ENCODE data around the gene MAD1L1. TPM values are rescaled to one million over a fixed set of nuclear protein-coding genes. Genes with fewer than 3 reads are reported as not detected.
"Not testable (repeated sequence)": the region's sequence is repeated elsewhere in the genome, so short reads cannot be mapped to it uniquely, and the experiment has no call there.

Gene MAD1L1
- total RNA-seq, 4 donors from 2014 or later = 18.4 to 39.1 (median 25.7) TPM

DNA sequence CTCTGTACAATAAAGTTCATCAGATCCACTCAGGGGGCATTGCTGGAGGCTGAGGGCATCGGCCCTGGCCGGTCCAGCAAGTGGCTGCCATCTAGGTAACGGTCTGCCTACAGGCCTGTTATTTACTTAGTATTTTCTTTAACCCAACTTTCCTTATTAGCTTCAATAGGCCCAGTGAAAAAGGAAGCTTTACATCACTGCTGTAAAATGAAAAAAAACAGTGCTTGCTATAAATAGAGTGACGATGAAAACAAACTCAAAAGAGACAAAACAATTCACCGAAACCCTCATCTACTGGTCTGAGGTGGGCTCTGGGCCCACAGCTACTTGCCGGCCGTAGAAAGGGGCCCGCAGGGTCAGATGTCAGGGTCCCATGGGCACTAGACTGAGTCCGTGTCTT is 370.2 kb downstream of the MAD1L1 start:
- DNase-seq (ENCODE audit: low spot score) (no peak), ATAC-seq (ENCODE audit: low FRiP score) (no peak)
- TF ChIP-seq, protein P1, sequence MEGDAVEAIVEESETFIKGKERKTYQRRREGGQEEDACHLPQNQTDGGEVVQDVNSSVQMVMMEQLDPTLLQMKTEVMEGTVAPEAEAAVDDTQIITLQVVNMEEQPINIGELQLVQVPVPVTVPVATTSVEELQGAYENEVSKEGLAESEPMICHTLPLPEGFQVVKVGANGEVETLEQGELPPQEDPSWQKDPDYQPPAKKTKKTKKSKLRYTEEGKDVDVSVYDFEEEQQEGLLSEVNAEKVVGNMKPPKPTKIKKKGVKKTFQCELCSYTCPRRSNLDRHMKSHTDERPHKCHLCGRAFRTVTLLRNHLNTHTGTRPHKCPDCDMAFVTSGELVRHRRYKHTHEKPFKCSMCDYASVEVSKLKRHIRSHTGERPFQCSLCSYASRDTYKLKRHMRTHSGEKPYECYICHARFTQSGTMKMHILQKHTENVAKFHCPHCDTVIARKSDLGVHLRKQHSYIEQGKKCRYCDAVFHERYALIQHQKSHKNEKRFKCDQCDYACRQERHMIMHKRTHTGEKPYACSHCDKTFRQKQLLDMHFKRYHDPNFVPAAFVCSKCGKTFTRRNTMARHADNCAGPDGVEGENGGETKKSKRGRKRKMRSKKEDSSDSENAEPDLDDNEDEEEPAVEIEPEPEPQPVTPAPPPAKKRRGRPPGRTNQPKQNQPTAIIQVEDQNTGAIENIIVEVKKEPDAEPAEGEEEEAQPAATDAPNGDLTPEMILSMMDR (IDR thresholded peaks at IDR 0.05) = no peak

DNA sequence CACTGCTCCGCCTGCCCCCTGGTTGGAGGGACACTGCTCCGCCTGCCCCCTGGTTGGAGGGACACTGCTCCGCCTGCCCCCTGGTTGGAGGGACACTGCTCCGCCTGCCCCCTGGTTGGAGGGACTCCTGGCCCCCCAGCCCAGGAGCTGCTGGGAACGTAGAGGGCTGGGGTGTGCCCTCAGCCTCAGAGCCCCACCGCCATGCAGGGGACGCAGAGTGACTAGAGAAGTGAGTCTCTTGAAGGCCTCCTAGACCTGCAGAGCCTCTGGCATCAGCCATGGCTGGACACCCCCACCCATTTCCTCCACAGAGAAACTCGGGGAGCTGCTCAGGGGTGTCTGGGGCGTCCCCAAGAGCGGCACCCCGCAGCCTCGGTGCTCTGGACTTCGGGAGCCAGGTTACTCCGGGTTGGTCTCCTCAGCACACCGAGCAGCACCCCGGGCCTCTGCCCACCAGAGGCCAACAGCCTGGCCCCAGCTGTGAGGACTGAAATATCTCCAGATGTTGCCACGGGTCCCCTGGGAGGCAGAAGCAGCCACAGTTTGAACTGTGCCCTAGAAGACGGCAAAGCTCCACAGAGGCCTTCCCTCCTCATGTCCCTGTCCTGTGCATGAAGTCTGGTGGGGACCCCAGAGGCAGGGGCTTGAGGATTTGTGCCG is 370.8 kb downstream of the MAD1L1 start:
- ATAC-seq (ENCODE audit: low FRiP score) (no peak), DNase-seq (ENCODE audit: low spot score) (no peak)
- TF ChIP-seq, protein P1 (IDR thresholded peaks at IDR 0.05) = no peak

DNA sequence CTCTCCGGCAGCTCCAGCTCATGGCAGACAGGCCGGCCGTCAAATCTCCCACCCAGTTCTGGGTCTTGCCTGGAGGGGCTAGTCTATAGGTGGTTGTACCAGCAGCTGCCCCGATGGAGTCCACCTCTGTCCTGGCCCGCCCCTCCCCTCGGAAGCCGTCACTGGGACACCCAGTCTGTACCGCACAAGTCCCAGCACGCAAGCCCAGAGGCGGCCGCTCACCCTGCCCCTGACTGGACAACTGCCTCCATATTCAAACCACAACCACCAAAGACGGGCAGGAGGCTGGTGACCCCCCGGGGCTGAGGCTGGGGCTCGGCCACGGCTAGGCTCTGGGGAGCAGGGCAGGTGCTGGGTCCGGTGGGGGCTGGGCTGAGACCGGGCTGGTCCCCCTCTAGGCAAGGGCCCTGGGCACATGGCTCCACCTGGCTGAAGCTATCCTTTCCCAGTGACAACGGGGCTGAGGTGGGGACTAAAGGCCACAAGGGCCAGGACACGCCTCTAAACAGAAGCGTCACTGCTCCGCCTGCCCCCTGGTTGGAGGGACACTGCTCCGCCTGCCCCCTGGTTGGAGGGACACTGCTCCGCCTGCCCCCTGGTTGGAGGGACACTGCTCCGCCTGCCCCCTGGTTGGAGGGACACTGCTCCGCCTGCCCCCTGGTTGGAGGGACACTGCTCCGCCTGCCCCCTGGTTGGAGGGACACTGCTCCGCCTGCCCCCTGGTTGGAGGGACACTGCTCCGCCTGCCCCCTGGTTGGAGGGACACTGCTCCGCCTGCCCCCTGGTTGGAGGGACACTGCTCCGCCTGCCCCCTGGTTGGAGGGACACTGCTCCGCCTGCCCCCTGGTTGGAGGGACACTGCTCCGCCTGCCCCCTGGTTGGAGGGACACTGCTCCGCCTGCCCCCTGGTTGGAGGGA is 371.6 kb downstream of the MAD1L1 start:
- ATAC-seq (ENCODE audit: low FRiP score) = not testable (repeated sequence)

DNA sequence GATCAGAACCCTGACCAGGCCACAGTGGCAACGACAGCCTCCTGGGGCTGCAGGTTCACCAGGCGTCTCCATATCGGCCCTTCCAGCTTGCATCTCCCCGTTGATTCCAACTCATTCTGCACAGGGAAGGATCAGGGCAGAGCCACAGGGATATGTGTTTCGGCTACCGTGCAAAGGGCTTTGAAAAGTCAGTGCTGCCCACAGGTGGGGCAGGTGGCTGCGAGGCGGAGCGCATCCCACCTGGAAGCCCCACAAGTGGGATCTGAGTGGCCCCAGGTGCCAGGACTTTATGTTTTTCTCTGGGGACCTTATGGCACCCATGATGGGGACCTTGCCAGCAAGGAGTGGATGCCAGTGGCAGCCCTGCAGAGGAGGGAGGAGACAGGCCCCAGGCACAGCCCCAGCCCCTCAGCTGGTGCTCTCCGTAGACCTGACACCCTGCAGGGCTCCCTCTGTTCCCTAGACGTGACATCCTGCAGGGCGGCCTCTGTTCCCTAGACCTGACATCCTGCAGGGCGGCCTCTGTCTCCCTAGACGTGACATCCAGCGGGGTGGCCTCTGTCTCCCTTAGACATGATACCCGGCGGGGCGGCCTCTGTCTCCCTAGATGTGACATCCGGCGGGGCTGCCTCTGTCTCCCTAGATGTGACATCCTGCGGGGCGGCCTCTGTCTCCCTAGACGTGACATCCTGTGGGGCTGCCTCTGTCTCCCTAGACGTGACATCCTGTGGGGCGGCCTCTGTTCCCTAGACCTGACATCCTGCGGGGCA is 373.3 kb downstream of the MAD1L1 start:
- TF ChIP-seq, protein P1 (IDR thresholded peaks at IDR 0.05) = no peak
- no peak for DNase-seq (ENCODE audit: low spot score)
- ATAC-seq (ENCODE audit: low FRiP score) = no peak

More for the DNA sequence above, 371.6 kb downstream of the MAD1L1 start:
- not testable (repeated sequence) for DNase-seq (ENCODE audit: low spot score)

DNA sequence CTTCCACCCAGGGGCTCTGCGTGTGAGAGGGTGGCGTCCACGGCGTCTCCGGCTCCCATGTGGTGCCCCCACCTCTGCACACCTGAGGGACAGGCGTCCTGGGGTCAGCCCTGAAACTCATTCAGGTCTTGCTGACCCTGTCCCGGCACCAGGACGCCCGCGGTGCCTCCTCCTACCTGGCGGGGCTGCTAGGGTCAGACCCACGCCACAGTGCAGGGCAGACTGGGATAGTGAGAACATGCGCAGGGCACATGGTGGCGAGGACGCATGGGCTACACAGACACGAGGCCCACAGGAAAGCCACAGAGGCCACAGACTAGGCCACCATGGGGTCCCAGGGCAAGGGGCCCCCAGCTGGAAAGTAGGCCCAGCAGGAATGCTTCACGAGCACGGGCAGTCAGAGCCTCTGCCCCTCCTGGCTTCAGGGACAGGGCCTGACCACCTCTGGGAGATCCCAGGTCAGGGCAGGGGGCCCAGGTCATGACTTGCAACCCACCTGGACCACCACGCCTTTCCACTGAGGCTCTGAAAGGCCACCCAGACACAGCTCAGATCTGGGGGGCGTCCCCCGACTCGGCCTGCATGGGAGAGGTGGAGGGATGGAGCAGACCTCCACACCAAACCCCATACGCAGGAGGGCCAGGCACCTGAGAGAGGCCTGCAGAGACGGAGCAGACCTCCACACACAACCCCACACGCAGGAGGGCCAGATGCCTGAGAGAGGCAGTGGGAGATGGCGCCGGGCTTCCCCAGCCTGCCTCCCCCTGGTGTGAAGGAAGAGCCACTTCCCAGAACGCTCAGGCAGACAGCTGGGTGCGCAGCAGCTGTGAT is 374.1 kb downstream of the MAD1L1 start:
- ATAC-seq (ENCODE audit: low FRiP score) (no peak), DNase-seq (ENCODE audit: low spot score) (no peak)
- TF ChIP-seq, protein P1 (IDR thresholded peaks at IDR 0.05) = no peak

DNA sequence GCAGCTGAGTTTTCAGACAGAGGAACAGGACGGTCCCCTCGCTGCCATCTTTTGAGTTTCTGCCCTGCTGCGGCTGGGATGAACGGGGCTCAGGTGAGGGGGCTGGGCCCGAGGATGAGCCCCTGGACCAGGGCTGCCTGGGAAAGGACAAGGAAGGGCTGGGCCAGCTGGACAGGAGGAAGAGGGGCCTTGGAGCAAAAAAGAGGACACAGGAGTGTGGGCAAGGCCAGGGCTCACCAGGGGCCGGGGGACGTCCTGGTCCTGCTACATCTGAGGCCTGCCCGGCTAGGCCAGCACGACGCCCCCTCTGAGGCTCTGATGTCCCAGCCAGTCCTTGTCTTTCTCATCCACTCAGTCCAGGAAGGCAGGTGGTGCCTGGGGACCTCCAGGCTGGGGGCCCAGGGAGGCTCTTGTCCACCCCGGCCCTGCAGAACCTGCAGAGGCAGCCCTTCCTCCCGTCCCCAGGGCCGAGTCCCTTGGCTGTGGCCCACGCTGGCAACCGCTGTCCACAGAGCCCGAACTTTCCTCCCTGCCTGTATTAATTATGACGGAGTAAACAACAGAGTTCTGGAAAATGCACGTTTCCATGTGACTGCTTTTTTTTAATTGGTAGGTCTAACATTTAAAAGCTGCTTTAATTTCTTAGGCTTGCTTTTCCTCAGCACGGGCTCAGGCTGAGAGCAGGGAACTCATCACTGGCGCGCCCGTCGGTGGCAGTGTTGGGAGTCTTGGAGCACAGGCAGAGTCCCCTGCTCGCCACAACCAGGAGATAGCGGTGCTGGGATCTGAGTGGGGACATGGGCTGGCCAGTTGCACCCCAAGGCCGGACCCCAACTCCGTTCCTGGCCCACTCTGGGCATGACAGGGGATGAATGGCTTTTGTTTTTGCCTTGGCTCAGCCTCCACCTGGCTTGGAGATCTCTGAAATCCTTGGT is 375.0 kb downstream of the MAD1L1 start:
- ATAC-seq (ENCODE audit: low FRiP score) = no peak
- TF ChIP-seq, protein P1 (IDR thresholded peaks at IDR 0.05) = no peak
- no peak for DNase-seq (ENCODE audit: low spot score)
